HepG2 (cell line): Measurements from ENCODE around the gene SLC6A9. TPM values are rescaled to one million over a fixed set of nuclear protein-coding genes. Genes with fewer than 3 reads are reported as not detected.
A peak's percentile ranks its signal among the peaks of the same experiment; 100 is the strongest.

Source experiments
- ATAC-seq: fragments of 200-7000 bp; cut with Tn5 transposase; 3 replicates; pipeline ENCODE4 v1.9.1; 2020; ENCODE audit warnings: mild to moderate bottlenecking, moderate library complexity
- BruUV-seq: library from RNA; stranded (reverse); fragments of 400-500 nt; replicated peaks from 2 replicates; lab custom pipeline; 2021; lab: Mats Ljungman, UMichigan
- CTCF ChIA-PET: fragments of 300-600 bp; formaldehyde crosslinking; extraction: SDS; loops from one replicate; lab custom pipeline; 2021; ENCODE audit warnings: low total read pairs, inconsistent platforms, low intra/inter-chr PET ratio; lab: Yijun Ruan, JAX
- POLR2A ChIA-PET: fragments of 350-600 bp; sonication (Branson Sonifier 250); formaldehyde crosslinking; loops from one replicate; lab custom pipeline; 2020; ENCODE audit warnings: antibody characterized with exemption, inconsistent platforms; lab: Yijun Ruan, JAX
- DNase-seq: peaks from one replicate; pipeline ENCODE4 v3.0.0-alpha.2; 2015; ENCODE audit warnings: low spot score
- FAIRE-seq: peaks from 3 replicates; lab custom pipeline; 2011; peaks lifted over from hg19 to GRCh38; lab: Jason Lieb, UNC
- H2AFZ ChIP-seq: one replicate; pipeline ENCODE4 v1.6.1; 2011; ENCODE audit warnings: low read length, inconsistent platforms
- H3K27ac ChIP-seq: fragments of 300-600 bp; 3 replicates; pipeline ENCODE4 v1.8.0; 2011; ENCODE audit warnings: mixed run types, mild to moderate bottlenecking, mixed read lengths, low read length, inconsistent platforms; ENCODE audit not compliant: insufficient read depth; ENCODE audit errors: extremely low read length
- H3K27me3 ChIP-seq, 2 experiments: fragments of 200-600 bp in 1 of 2; 2 replicates in 1 of 2; 3 replicates in 1 of 2; pipeline versions ENCODE4 v1.6.0 to v1.8.0; 2011; ENCODE audit warnings: low read length in 2 of 2, mild to moderate bottlenecking in 2 of 2, moderate library complexity in 2 of 2, inconsistent platforms in 1 of 2; ENCODE audit not compliant: insufficient read depth in 2 of 2, control insufficient read depth in 1 of 2
- H3K36me3 ChIP-seq, 2 experiments: fragments of 200-600 bp in 1 of 2; replicated peaks in 1 of 2; 2 replicates in 1 of 2; 3 replicates in 1 of 2; pipeline versions ENCODE4 v1.5.1 to v1.8.0; 2011; ENCODE audit warnings: low read length in 2 of 2, inconsistent platforms in 1 of 2; ENCODE audit not compliant: insufficient read depth in 2 of 2, control insufficient read depth in 1 of 2
- H3K4me1 ChIP-seq: 2 replicates; pipeline ENCODE4 v1.5.1; 2012; ENCODE audit warnings: low read length, inconsistent platforms; ENCODE audit not compliant: insufficient read depth
- H3K4me2 ChIP-seq: 2 replicates; pipeline ENCODE4 v1.6.0; 2011; ENCODE audit warnings: low read depth, low read length, inconsistent platforms
- H3K4me3 ChIP-seq, 3 experiments: fragments of 200-600 bp in 1 of 3; sonication (generic), shearing (Covaris generic) in 1 of 3; replicated peaks in 1 of 3; 2 replicates each; pipeline ENCODE4 v1.5.1; 2011 to 2016; ENCODE audit warnings: low read length in 3 of 3, inconsistent platforms in 2 of 3, low read depth in 2 of 3, mild to moderate bottlenecking in 2 of 3, control low read depth in 1 of 3, mixed read lengths in 1 of 3; ENCODE audit not compliant: insufficient read depth in 1 of 3
- H3K79me2 ChIP-seq: one replicate; pipeline ENCODE4 v1.6.1; 2011; ENCODE audit warnings: low read length, inconsistent platforms; ENCODE audit not compliant: insufficient read depth
- H3K9ac ChIP-seq: 2 replicates; pipeline ENCODE4 v1.6.0; 2011; ENCODE audit warnings: mild to moderate bottlenecking, low read depth, low read length, inconsistent platforms; ENCODE audit not compliant: insufficient read depth
- H3K9me3 ChIP-seq: 2 replicates; pipeline ENCODE4 v1.5.1; 2012; ENCODE audit warnings: mild to moderate bottlenecking, low read length
- H4K20me1 ChIP-seq: 2 replicates; pipeline ENCODE4 v1.6.0; 2011; ENCODE audit warnings: inconsistent platforms, mild to moderate bottlenecking, low read length, moderate library complexity; ENCODE audit not compliant: insufficient read depth
- CEBPG ChIP-seq: IDR thresholded peaks from 2 replicates; pipeline ENCODE4 v1.6.1; 2016
- GATAD1 ChIP-seq: IDR thresholded peaks from 2 replicates; pipeline ENCODE4 v1.6.1; 2016; ENCODE audit warnings: missing genetic modification reagents, missing compliant biosample characterization
- SKIL ChIP-seq: sonication (generic); formaldehyde crosslinking; IDR thresholded peaks from 2 replicates; pipeline ENCODE4 v1.8.0; 2022; ENCODE audit warnings: missing genetic modification reagents, mild to moderate bottlenecking, moderate library complexity, borderline replicate concordance
- TBX2 ChIP-seq: sonication (generic); formaldehyde crosslinking; IDR thresholded peaks from 2 replicates; pipeline ENCODE4 v1.5.0; 2020; ENCODE audit warnings: missing genetic modification reagents, mild to moderate bottlenecking, borderline replicate concordance
- ZBTB34 ChIP-seq: sonication (generic); formaldehyde crosslinking; IDR thresholded peaks from 2 replicates; pipeline ENCODE4 v1.8.0; 2022; ENCODE audit warnings: mild to moderate bottlenecking, missing genetic modification reagents
- ZNF343 ChIP-seq: sonication (generic); formaldehyde crosslinking; IDR thresholded peaks from 2 replicates; pipeline ENCODE4 v1.4.0; 2020; ENCODE audit warnings: mild to moderate bottlenecking, missing genetic modification reagents
- ZUFSP ChIP-seq: sonication (generic); formaldehyde crosslinking; IDR thresholded peaks from 2 replicates; pipeline ENCODE4 v1.9.0; 2021; ENCODE audit warnings: missing genetic modification reagents, mild to moderate bottlenecking, borderline replicate concordance
- WGBS: methylation state at CpG from one replicate; pipeline ENCODE4 v1.1.6; 2017; ENCODE audit warnings: low lambda C conversion rate; 5-methylcytosine and 5-hydroxymethylcytosine counted together
- in situ Hi-C: cut with HindIII; loops from 2 replicates; pipeline ENCODE4 v1.10.0; 2017; ENCODE audit warnings: low pct_unique_long_range_greater_than_20kb; ENCODE audit not compliant: extremely low pct_ligation_motif_present
- intact Hi-C: fragments of 100-400 bp; cut with micrococcal nuclease; formaldehyde crosslinking; loops from one replicate; pipeline ENCODE4 v1.10.0; 2022; ENCODE audit not compliant: unreplicated experiment
- polyA plus RNA-seq, 8 experiments: library from polyadenylated mRNA; depleted of rRNA in 3 of 8; stranded (reverse) in 7 of 8; unstranded in 1 of 8; fragments of >200 nt; fragmentation: Illumina TruSeq in 4 of 8; extraction: Trizol in 4 of 8; gene quantifications; 2 replicates each; pipeline versions ENCODE4 v1.2.1 to v1.2.3, GENCODE V29; 2011 to 2016; ENCODE audit warnings: low read depth in 4 of 8, missing spikeins in 1 of 8, mixed read lengths in 1 of 8; ENCODE audit not compliant: insufficient read depth in 1 of 8
- total RNA-seq, 5 experiments: library from RNA; depleted of rRNA; stranded (reverse); fragments of >200 nt; fragmentation: Illumina TruSeq; extraction: Trizol; gene quantifications; 2 replicates each; pipeline ENCODE4 v1.2.3, GENCODE V29; 2016; ENCODE audit warnings: low read depth in 1 of 5
- TF ChIP-seq, protein P1 (sequence below): sonication (generic); formaldehyde crosslinking; IDR thresholded peaks from 2 replicates; pipeline ENCODE4 v1.4.0; 2020; ENCODE audit warnings: missing genetic modification reagents

The SLC6A9 gene
- total and polyA plus RNA-seq, 2 of the 13 experiments (the other 11 are each of a cell fraction or from before 2014, with no cell fraction given): 8.5 to 9.9 TPM

DNA sequence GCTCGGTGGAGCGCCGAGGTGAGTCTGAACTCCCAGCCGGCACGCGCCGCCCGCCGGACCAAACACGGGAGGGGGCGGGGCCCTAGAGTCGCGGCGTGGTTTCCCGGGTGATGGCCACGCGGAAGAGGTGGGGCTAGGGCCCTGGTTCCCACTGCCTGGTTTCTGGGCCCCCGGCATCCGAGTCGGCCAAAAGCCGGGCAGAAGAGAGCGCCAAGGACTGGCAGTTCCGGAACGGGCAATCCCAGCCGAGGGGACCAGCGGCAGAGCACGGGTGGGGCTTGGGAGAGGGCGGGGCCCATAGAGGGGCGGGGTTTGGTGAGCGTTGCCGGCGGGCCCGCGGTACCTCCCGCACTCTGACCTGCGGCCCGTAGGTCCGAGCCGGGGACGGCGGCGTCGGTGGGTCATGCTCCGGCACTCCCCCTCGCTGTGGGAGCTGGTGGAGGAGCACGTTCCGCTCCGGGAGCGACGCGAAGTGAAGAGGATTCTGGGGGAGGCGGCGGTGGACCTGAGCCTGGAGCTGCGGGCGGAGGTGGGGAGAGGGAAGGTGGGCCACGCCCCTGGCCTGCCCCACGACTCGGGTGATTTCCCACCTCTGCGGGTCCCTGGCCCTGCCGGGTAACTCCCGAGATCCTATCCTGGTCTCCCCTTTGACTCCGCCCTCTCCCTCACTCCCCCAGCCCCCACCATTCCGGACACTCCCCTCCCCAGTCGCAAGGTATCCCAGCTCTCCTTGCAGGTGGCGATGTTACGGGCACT lies 39.6 kb downstream of the SLC6A9 start, which contains the start of gene CCDC24:
Gene CCDC24 (plus strand): TSS at position 124 of the 756 bp plus-strand sequence. CDS start 280 bp downstream, at position 404.
- intact Hi-C loops (no loop called here), in situ Hi-C loops (no loop called here)
- WGBS: 1% methylated on average over 11 of the region's 66 CpGs
- no peak within 1 kb of the TSS for H2AFZ ChIP-seq
- peak within 1 kb of the TSS; percentile 54 for H3K27ac ChIP-seq
- no peaks in the 10 kb centered on the region for H3K27me3 ChIP-seq
- peaks cover 62% of the 10 kb centered on the region for H3K4me1 ChIP-seq
- CTCF ChIA-PET: interaction anchor here (0.7 kb wide), 1 partner anchor 14 kb away, joined by 3 read pairs; no protein-coding TSS in a partner anchor
- DNase-seq (peak; percentile 60), ATAC-seq (peak; percentile 75), FAIRE-seq (no peak)
- BruUV-seq: no TSS peak
- peak within 1 kb of the TSS; percentile 52 to 77 (median 75) for H3K4me3 ChIP-seq
- H3K9me3 ChIP-seq: no peaks in the 10 kb centered on the region
- POLR2A ChIA-PET: interaction anchor here (0.7 to 1.2 kb wide), 8 partner anchors 12 to 228 kb away, joined by 3 to 9 read pairs (median 3); partner anchors contain the start of genes ATP6V0B, DPH2 and SLC6A9
- no peaks in the 10 kb centered on the region for H3K36me3 ChIP-seq
- H3K9ac ChIP-seq: peak within 1 kb of the TSS; percentile 56
- H4K20me1 ChIP-seq: no peaks in the 10 kb centered on the region
- H3K4me2 ChIP-seq: peak within 1 kb of the TSS; percentile 89
- no peaks in the 10 kb centered on the region for H3K79me2 ChIP-seq
- TF ChIP-seq SKIL (CRISPR knock-in tag) (peak; percentile 71), ZBTB34 (CRISPR knock-in tag) (peak; percentile 66; the same call in 1 of the 2 replicates), TBX2 (peak; percentile 64; the same call in 1 of the 2 replicates), ZUFSP (no peak), CEBPG (CRISPR knock-in tag) (no peak), GATAD1 (CRISPR knock-in tag) (peak; percentile 56), ZNF343 (CRISPR knock-in tag) (peak; percentile 89; the same call in 1 of the 2 replicates)
- TF ChIP-seq, protein P1, sequence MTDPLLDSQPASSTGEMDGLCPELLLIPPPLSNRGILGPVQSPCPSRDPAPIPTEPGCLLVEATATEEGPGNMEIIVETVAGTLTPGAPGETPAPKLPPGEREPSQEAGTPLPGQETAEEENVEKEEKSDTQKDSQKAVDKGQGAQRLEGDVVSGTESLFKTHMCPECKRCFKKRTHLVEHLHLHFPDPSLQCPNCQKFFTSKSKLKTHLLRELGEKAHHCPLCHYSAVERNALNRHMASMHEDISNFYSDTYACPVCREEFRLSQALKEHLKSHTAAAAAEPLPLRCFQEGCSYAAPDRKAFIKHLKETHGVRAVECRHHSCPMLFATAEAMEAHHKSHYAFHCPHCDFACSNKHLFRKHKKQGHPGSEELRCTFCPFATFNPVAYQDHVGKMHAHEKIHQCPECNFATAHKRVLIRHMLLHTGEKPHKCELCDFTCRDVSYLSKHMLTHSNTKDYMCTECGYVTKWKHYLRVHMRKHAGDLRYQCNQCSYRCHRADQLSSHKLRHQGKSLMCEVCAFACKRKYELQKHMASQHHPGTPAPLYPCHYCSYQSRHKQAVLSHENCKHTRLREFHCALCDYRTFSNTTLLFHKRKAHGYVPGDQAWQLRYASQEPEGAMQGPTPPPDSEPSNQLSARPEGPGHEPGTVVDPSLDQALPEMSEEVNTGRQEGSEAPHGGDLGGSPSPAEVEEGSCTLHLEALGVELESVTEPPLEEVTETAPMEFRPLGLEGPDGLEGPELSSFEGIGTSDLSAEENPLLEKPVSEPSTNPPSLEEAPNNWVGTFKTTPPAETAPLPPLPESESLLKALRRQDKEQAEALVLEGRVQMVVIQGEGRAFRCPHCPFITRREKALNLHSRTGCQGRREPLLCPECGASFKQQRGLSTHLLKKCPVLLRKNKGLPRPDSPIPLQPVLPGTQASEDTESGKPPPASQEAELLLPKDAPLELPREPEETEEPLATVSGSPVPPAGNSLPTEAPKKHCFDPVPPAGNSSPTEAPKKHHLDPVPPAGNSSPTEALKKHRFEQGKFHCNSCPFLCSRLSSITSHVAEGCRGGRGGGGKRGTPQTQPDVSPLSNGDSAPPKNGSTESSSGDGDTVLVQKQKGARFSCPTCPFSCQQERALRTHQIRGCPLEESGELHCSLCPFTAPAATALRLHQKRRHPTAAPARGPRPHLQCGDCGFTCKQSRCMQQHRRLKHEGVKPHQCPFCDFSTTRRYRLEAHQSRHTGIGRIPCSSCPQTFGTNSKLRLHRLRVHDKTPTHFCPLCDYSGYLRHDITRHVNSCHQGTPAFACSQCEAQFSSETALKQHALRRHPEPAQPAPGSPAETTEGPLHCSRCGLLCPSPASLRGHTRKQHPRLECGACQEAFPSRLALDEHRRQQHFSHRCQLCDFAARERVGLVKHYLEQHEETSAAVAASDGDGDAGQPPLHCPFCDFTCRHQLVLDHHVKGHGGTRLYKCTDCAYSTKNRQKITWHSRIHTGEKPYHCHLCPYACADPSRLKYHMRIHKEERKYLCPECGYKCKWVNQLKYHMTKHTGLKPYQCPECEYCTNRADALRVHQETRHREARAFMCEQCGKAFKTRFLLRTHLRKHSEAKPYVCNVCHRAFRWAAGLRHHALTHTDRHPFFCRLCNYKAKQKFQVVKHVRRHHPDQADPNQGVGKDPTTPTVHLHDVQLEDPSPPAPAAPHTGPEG (CRISPR knock-in tag): 0 out of 2 replicates have a peak, but pooled peaks have one; percentile 42
